Stimulated activated CD4-positive, alpha-beta T cell treated with anti-CD3 and anti-CD28 coated beads, Interleukin-12 subunit alpha, Interleukin-12 subunit beta, amount 100 ng/mL, for 4 hours (primary cell): ENCODE data around the gene AGBL1.
"Not testable (repeated sequence)": the region's sequence is repeated elsewhere in the genome, so short reads cannot be mapped to it uniquely, and the experiment has no call there.

Experiments used
- DNase-seq: peaks from one replicate; pipeline ENCODE4 v3.0.0-alpha.2; 2020

The AGBL1 gene

DNA sequence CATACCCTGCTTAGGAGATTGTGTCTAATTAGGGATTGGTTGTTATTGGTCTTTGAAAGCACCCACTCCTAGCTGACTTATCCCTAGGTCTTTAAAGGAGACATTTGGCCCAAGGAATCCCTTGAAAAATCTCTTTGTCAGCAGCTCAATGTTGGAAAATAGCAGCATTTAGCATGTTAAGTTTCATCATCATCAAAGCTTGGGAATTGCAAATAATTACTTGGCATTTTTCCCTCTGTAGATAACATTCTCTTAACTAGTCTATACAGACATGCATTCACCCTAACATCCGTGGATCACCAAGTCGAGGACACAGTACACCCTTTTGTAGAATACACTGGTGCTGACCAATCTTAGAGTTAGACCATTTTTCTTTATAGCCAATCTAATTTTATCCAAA lies 332.2 kb downstream of the AGBL1 start:
- DNase-seq, result no peak

DNA sequence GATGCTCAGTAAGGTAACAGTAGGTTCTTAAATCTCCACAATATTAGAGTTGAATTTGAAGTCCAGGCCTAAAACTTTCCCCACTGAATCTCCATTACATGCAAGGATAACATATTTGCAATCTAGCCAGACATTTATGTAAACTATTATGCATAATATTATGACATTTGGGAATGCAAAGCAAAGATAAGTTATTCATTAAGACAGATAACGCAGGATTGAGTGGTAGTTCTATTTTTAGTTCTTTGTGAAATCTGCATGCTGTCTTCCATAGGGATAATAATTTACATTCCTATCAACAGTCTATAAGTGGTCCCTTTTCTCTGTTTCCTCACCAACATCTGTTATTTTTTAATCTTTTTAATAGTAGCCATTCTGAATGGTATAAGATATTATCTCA lies 333.5 kb downstream of the AGBL1 start:
- DNase-seq, result no peak

GRCh38 chr15:86425746-86426145 lies 346.1 kb downstream of the AGBL1 start:
- no peak for DNase-seq

- DNase-seq, result no peak
Observed at GRCh38 chr15:86432861-86433260, 353.2 kb downstream of the AGBL1 start.

GRCh38 chr15:86433983-86434382 lies 354.3 kb downstream of the AGBL1 start:
- no peak for DNase-seq

GRCh38 chr15:86439614-86440013 lies 359.9 kb downstream of the AGBL1 start:
- no peak for DNase-seq

- no peak for DNase-seq
Observed at GRCh38 chr15:86444527-86444926, 364.9 kb downstream of the AGBL1 start.

GRCh38 chr15:86445579-86446252 lies 366.0 kb downstream of the AGBL1 start:
- no peak for DNase-seq

DNA sequence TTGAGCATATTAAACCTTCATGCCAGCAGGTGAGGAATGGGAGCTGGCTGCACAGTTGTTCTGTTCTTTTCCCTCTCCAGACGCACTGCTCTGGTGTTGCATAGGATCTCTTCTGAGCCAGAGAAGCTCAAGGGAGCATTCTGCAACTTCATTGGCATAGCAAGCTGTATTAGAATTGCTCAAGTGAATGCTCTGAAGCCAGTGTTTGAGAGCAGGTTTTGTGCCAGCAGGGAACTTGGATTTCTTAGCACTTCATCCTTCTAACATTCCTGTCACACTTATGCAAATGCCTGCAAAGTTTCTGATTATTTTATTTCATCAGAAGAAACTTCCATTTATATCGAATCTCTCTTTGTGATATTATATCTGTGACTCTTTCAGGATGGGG lies 366.6 kb downstream of the AGBL1 start:
- no peak for DNase-seq

DNA sequence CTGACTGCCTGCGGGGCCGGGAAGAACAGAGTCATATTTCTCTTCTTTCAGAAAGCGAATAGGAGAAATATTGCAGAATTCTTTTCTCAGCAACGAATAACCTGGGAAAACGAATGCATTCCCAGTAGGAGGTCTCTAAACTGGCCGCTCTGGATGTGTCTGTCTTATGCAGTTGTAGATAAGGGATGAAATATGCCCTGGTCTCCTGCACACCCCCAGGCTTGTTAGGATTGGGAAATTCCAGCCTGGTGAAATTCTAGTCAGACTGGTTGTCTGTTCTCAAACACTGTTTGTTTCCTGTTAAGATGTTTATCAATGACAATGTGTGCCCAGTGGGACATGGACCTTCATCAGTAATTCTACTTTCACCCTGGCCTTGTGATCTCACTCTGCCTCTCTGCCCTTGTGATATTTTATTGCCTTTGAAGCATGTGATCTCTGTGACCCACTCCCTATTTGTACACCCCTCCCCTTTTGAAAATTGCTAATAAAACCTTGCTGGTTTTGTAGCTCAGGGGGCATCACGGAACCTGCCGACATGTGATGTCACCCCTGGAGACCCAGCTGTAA lies 385.9 kb downstream of the AGBL1 start:
- not testable (repeated sequence) for DNase-seq

DNA sequence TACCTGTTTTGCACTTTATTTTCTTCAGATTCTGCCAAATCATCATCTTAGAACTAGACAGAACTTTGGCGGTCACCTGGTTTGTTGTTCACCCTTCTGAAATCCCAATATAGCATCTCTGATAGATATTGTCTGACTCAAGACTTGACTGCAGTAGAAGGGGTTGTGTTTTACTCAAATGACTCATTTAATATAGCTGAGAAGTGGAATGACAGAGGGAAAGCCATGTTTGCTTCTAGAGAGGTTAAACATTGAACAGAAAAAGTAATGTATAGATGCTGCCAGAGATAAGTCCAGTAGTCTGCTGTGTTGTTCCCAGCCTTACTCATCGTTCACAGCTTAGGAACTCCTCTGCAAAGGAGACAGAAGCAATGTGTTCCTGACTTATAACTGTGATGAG lies 402.0 kb downstream of the AGBL1 start:
- DNase-seq, result no peak

- no peak for DNase-seq
Observed at GRCh38 chr15:86483936-86484335, 404.3 kb downstream of the AGBL1 start.

DNA sequence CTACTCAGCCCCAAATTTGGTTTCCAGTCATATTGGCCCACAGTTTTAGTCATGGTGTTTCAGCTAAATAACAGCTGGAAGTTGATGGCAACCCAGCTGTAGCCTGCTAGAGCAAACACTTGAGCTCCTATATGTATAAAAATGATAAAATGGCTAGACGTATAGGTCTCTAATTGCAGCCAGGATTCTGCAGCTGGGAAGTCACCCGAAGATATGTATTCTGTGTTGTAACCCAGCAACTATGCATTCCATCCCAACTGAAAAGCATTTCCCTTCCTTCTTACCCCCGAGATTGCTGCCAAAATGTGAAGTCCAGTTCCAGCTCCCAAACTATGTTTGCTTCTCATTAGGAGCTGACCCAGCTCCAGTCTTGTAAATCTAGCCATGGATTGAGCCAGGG lies 408.4 kb downstream of the AGBL1 start:
- DNase-seq, result no peak

DNA sequence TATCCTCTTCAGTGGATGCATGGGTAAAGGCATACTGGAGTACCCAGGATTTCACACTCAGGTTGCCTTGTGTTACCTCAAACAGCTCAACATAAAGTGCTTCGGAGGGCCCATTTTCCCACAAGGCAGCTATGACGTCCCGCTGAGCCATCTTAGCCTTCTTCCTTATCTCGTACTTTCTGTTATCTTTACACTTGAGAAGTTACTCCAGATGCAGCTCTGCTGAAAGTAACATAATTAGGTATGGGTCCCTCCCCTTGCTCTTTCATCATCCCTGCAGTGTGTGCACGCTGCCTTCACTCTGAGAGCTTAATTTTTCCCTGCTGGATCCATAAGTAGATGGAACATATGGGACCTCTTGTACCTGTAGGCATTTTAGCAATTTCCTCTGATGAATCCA lies 410.3 kb downstream of the AGBL1 start:
- DNase-seq, result no peak

DNA sequence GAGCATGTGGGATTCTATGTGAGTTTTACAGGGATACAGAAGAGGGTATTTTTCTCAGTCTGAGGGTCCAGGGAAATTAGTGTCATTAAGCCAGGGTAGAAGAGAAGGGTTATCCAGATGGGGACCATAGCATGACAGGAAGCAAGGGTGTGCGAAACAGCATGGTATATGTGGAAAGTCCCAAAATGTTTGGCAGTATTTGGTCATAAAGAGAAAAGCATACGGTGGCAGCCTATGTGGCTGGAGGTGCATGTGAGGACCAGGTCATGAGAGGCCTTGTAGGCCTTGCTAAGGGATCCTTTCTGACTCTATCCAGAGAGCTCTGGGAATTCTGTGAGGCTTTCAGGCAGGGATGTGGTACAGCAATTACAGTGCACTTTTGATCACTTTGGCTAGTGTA lies 411.4 kb downstream of the AGBL1 start:
- DNase-seq, result no peak

GRCh38 chr15:86493884-86494283 lies 414.2 kb downstream of the AGBL1 start:
- no peak for DNase-seq

- no peak for DNase-seq
Observed at GRCh38 chr15:86494475-86494874, 414.8 kb downstream of the AGBL1 start.

GRCh38 chr15:86502301-86502700 lies 422.6 kb downstream of the AGBL1 start:
- DNase-seq, result no peak

DNA sequence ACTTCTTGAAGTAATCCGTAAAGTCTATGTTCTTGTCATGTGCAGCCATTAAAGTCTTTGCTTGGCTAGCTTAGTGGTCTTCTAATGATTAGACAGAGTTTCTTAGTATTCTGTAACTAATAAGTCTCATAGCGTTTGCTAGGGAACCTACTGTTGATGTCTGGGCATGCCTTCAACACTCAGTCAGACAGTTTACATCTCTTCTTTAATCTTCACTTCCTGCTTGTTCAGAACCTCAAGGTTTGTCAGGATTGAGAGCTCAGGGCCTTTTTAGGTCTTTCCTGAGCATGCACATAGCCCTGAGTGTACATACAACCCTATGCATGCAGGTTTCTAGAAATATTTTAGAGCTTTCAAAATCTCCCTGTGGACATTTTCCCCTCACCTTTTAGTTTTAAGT lies 426.3 kb downstream of the AGBL1 start:
- DNase-seq, result no peak

DNA sequence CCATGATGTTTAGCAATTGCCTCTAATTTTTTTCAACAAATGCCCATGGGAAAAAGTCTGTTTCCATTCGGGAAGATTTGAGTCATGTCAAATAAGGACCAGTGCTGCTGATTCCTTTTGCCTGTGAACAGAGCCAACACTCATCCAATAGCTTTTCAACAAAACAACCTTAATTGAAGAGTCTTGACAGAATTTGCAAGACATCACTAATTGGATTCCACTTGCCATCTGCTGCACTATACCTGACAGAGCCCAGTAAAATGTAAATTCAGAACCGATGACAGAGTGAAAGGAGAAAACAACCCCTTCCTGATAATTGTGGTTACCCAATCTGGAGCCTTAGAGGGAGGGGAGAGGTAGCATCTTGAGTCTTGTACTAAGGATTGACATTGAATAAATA lies 426.7 kb downstream of the AGBL1 start:
- DNase-seq, result no peak

- no peak for DNase-seq
Observed at GRCh38 chr15:86515625-86516024, 436.0 kb downstream of the AGBL1 start.

DNA sequence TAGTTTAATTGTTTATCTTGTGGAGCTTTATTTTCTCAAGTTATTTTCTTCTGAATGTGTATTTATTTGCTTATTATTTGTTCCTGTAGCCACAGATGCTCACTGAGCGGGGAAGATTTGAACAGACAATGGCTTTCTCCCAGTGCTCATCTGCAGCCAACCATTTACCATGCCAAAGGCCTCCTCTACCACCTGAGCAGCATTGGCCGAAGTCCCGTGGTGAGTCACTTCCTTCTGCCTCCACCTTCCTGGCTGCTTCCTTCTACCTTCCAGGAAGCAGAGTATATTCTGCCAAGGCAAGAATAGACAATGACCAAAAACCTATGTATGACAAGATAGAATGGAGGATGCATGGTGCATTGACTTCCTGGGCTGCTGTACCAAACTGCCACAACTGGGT lies 443.1 kb downstream of the AGBL1 start:
- no peak for DNase-seq

DNA sequence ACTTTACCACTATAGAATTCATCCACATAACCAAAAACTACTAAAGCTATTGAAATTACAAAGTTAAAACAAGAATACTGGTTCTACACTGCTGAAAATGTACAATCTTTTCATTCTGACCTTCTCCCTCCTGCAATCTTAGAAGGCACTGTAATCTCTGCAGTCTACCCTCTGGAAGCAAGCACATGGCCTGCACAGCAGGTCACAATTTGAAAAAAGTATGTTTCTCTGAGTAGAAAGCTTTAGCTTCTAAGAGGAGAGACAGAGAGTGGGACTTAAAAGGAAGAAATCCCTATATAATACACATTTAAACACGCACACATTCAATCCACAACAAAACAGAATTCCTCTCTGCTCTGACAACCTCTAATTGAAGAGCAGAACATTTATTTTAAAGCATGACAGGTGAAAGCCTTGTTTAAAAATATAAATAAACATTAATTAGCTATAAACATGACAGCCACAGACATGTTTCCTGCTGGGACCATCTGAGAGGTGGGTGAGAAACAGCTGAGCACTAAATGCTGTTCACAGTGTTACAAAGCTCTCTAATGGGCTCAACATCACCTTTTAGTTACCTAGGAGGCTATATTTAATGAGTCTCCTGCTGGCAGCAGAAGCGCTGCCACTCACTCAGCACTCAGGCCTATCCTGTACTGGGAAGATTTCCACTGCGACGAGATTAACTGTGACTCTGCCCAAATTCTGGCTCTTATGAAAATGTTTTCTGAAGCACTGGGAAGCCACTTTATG lies 447.4 kb downstream of the AGBL1 start:
- no peak for DNase-seq

GRCh38 chr15:86528094-86528493 lies 448.4 kb downstream of the AGBL1 start:
- DNase-seq, result not testable (repeated sequence)
